Cerebellar cortex (tissue), 1 donor: ENCODE results near the gene SRPRA.
"Not testable (repeated sequence)": the region's sequence is repeated elsewhere in the genome, so short reads cannot be mapped to it uniquely, and the experiment has no call there.

Source experiments
- DNase-seq: peaks from one replicate; pipeline ENCODE4 v3.0.0-alpha.2; 2015; ENCODE audit warnings: low spot score

The SRPRA gene

DNA sequence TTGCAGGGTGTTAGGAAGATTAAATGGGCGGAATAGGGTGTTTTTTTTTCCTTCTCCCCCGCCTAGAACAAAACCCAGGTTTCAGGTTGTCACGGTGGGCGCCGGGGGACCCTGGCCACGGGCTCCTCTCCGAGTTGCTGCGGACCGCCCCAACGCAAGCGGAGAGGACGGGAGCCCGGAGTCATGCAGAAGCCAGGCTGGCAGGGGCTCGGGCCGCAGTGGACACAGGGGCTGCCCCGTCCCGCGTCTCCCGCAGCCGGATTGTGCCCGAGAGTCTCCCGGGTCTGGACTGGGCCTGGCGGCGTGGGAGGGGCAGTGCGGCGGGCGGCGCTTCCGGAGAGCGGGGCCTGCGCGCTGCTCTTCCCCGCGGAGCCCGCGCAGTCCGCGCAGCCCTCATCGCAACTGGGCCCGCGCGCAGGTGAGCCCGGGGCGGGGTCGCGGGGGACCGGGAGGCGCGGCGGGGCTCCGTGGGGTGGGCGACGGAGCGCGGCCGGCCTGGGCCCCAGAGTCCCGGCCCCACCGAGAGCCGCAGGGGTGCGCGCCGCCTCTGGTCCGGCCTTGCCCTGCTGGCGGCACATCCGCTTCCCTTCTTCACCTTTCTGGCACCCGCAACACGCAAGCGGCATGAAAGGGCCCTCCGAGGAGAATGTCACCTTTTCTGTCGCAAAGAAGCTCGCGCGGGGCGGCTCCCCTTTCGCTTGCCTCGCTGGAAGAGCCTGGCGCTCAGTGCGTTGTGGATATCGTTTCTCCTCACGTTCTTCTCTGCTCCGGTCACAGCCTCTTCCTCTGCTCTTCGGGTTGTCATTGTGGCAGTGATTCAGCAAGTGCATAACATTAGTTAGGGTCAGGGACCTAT is 14.3 kb upstream of the SRPRA start, which contains the start of gene TIRAP:
TIRAP (plus strand) TSS at position 358 of the 856 bp plus-strand sequence. CDS start 7,802 bp downstream, outside the sequence.
- DNase-seq = peak; percentile 64

DNA sequence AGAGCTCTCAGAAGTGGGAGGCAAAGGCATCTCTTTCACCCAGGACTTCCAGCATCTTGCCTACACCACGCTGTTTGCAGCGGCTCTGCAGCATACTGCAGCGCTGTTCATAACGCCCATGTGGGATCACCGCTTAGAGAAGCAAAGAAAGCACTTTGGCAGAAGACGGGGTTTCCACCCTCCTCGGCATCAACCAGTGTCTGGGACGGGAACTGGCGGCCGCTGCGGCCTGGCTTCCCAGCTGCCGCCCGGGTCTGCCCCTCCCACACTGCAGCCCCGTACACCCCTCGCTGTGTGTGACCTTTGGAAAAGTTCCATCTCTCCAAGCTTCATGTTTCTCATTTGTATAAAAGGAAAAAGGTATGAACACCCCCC is 13.7 kb upstream of the SRPRA start:
- DNase-seq = peak; percentile 61

DNA sequence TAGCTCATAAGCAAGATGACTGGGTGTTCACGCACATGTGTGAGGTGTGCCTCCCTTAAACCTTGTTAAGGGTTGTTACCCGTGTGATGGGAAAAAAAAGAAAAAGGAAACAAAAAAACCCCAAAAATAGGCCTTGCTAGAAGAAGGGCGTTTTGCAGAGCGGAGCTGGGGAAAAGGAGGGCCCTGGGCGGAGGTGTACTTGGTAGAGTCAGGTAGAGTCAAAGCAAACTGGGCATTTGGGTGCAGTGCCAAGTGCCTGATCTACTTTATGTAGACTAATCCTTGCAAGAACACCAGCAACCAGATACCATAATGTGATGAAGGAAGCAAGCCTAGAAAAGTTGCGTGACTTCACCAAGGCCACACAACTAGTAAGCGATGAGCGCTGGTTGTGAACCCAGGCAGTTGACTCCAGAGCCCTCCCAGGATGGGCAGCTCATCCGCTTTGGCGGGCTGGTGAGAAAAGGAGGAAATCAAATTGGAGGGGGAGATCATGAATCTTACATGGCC is 13.0 kb upstream of the SRPRA start:
- no peak for DNase-seq

GRCh38 chr11:126281245-126281644 is 12.6 kb upstream of the SRPRA start:
- no peak for DNase-seq

DNA sequence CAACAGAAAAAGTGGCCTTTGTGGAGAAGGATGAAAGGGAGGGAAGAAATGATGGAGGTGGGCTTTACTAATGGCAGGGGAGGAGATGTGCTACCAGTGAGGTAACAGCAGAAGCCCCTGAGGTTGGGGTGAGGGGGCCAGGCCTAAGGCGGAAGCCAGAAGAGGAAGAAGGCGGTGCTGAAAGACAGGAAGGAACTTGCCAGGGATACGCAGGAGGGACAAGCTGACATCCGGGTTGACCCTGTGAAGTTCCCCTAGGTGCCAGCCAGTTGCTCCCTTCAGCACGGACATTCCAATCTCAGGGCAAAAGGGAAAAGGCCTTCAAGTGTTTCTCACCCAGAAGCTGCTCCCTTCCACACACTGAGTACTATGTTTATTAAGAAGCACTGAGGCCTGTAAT is 11.9 kb upstream of the SRPRA start:
- DNase-seq = no peak

DNA sequence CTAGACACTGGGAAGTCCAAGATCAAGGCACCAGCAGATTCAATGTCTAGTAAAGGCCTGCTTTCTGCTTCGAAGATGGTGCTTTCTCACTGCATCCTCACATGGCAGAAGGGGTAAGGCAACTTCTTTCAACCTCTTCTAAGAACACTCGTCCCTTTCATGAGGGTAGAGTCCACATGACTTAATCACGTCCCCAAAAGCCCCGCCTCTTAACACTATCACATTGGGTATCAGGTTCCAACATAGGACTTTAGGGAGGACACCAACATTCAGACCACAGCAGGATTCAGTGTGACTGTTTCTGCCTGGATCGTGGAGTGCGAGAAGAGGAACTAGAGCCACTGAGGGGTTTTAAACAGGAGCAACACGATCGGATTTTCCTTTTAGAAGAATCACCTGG is 10.5 kb upstream of the SRPRA start:
- no peak for DNase-seq

GRCh38 chr11:126277780-126278179 is 9.1 kb upstream of the SRPRA start:
- DNase-seq = no peak

DNA sequence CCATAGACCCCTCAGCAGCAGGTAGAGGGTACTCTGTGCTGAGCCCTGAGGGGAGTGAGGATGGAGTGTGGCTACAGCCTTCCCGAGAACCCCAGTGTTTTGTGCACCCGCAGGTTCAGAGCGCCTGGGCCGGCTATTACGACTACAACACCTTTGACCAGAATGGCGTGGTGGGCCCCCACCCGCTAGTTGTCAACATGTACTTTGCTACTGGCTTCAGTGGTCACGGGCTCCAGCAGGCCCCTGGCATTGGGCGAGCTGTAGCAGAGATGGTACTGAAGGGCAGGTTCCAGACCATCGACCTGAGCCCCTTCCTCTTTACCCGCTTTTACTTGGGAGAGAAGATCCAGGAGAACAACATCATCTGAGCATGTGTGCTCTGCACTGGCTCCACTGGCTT is 8.6 kb upstream of the SRPRA start:
- no peak for DNase-seq

- DNase-seq = no peak
These were observed 361 bp downstream of the SRPRA start for GRCh38 chr11:126268361-126268707.

DNA sequence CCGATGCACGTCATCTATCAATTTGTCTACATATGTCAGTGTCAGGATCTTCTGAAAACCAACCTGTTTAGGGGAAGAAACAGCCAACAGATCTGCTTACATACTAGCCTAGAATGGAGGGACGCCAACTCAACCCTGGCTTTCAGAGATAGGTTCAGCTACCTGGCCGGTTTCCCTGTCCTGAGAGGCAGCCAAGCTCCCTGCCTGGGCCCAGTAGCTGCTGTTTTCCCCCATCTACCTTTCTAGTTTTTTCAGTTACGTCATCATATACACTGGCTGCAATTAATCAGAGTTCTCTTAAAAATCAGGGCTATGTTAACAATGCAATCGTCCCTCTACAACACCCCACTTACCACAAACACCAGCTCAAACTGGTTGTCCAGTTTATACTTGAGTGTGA is 1.0 kb downstream of the SRPRA start:
- peak; percentile 56 for DNase-seq

GRCh38 chr11:126265811-126266210 is 2.9 kb downstream of the SRPRA start:
- no peak for DNase-seq

- DNase-seq = no peak
These were observed 5.2 kb downstream of the SRPRA start for GRCh38 chr11:126263489-126263888.

- DNase-seq = no peak
These were observed 6.5 kb downstream of the SRPRA start for GRCh38 chr11:126262216-126262615.

- DNase-seq = no peak
These were observed 10.9 kb downstream of the SRPRA start for GRCh38 chr11:126257764-126258163.

DNA sequence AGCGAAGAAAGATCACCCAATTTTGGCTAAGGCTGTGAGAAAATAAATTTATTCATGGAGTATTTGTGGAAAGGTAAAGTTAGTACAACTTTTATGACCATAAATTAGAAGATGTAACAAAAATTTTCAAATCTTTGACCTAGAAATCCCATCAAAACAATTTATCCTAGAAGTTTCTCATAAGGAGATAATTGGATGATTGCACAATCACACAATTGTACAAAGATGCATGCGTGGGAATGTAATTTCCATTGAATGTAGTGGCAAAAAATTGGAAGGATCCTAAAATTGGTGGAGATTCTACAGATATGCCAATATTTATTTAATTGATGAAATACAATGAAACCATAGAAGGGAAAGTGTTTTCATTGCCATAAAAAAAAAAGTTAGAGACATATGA is 11.6 kb downstream of the SRPRA start:
- no peak for DNase-seq

DNA sequence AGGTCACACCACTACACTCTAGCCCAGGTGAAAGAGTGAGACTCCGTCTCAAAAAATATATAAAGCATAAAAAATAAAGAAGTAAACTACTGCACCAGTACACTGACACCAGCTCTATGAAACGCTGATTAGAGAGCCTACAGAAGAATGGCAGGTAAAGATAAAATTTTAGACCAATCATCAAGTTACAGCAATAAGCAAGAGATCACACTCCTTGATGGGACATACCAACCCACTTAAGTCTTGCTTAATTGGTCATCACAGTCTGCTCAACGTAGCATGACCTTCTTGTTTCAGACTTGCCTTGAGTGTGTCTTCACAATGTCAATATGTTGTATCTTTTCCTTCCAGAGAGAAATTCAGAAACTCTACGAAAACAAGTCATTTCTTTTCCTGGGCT is 12.5 kb downstream of the SRPRA start:
- DNase-seq = no peak

DNA sequence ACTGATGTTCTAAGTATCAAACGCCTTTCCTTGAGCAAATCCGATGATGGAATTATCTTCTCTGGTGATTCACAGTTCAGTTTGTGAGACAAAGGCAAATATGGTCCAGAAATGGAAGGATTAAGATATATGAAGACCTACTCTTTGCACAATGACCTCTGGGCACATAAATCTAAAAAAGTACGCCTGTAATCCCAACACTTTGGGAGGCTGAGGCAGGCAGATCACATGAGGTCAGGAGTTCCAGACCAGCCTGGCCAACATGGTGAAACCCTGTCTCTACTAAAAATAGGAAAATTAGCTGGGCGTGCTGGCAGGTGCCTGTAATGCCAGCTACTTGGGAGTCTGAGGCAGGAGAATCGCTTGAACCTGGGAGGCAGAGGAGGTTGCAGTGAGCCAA is 13.2 kb downstream of the SRPRA start:
- DNase-seq = not testable (repeated sequence)

- no peak for DNase-seq
These were observed 13.9 kb downstream of the SRPRA start for GRCh38 chr11:126254819-126255218.

DNA sequence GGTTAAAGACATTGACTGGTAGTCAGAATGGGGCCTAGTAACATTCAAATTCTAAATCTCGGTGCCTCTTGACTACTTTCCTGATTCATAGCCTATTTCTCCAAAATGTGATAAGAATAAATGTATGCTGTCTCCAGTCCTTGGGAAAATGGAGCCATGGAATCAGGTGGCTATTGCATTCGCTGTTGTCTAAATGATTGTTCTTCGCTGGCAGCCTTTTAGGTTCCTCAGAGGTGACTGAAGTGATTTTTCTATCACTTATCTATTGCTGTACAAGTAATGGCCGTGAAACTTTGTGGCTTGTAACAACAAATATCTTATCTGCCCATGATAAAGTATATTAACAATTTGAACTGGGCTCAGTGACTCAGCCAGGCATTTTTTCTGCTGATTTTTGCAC is 15.4 kb downstream of the SRPRA start:
- no peak for DNase-seq

GRCh38 chr11:126246636-126247035 is 22.1 kb downstream of the SRPRA start:
- DNase-seq = no peak

DNA sequence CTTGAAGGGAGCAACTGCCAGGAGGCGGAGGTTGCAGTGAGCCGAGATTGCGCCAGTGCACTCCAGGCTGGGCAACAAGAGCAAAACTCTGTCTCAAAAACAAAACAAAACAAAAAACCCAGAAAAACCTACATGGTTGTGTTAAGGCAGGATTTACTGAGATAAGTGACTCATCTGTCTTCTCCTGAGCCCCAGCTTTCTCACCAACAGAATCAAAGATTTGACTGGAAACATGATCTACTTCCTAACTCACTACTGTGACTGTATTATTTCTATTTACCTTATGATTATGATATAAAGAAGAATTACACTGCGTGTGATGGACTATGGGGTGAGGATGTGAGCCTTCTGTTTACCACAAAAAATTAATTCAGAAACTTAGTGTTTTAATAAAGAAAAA is 35.3 kb downstream of the SRPRA start:
- DNase-seq = no peak

GRCh38 chr11:126232683-126233082 is 36.0 kb downstream of the SRPRA start:
- DNase-seq = no peak

DNA sequence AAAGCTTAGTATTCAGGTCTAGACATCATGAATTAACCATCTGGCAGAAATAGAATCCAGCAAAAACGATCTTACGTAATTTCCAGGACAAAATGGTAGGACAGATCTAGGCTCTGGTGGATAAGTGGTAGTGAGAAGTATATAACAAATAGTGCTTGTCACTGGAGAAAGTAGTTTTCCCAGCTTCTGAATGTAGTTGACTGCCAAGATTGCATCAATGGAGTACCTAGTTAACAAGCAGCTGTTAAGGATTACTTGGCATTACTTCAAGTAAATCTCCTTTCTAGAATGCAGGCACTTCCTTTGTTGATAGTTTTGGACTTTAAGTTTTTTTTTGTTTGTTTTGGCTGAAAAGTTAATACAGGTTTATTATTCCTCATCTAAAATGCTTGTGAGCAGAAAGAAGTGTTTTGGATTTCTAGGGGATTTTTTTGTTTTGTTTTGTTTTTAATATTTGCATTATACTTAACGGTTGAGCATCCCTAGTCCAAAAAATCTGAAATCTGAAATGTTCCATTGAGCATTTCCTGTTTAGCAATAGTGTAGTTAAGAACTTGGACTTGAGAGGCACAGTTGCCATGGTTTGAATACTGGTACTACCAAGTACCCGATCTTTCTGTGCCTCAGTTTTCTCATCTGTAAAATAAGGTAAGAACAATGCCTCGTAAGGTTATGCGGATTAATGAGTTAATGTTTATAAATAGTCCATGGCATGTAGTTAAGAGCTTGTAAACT is 36.8 kb downstream of the SRPRA start:
- no peak for DNase-seq
